Right kidney (tissue), 1 donor: ENCODE measurements around the gene RASD2.

Experiments used
- DNase-seq: peaks from one replicate; pipeline ENCODE4 v3.0.0-alpha.2; 2016

The RASD2 gene

DNA sequence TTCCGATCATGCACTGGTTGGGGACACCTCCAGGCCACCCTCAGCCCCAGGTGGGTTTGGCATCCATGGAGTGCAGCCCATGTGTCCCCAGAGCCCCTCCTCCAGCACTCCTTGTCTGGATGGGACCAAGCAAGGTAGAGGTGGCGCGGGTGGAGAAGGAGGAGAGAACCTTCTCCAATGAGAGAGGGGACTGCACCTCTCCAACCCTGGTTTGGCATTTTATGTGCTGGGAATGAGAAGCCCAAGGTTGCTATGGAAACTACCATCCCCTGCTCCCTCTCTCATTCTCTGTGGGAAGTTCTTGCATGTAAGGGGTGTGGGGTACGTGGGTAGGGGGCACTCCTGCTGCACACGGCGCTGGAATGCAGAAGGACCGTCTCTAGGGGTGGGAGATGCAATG is 21.8 kb upstream of the RASD2 start:
- no peak for DNase-seq

DNA sequence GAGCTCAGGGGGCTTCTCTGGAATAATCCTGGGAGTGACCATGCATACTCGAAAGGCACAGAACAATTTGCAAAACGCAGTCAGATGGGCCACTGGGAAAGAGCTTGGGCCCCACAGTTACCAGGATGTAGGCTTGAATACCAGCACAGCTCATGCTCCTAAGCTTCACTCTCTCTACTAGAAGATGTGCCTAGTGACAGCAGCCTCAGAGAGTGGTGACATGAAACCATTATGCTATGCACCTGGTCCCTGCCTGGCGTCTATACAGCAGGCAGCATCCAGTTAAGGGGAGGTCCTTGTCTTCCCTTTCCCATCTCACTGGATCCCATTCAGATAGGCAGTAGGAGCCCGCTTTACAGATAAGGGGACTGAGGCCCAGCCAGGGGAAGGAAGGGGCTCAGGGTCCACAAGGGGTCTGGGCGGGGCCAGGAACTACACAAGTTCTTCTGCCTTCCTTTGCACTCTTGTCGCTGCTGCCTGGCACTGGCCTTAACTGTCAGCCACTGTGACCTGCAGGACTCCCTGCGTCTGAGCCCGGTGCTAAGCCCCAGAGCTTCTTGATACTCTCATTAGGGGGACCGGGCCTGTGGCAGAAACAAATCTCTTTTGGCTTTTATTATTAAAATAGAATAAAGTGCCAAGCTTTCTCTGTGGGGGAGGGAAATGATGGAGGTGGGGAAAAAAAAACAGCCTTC is 21.2 kb upstream of the RASD2 start:
- DNase-seq, result no peak

DNA sequence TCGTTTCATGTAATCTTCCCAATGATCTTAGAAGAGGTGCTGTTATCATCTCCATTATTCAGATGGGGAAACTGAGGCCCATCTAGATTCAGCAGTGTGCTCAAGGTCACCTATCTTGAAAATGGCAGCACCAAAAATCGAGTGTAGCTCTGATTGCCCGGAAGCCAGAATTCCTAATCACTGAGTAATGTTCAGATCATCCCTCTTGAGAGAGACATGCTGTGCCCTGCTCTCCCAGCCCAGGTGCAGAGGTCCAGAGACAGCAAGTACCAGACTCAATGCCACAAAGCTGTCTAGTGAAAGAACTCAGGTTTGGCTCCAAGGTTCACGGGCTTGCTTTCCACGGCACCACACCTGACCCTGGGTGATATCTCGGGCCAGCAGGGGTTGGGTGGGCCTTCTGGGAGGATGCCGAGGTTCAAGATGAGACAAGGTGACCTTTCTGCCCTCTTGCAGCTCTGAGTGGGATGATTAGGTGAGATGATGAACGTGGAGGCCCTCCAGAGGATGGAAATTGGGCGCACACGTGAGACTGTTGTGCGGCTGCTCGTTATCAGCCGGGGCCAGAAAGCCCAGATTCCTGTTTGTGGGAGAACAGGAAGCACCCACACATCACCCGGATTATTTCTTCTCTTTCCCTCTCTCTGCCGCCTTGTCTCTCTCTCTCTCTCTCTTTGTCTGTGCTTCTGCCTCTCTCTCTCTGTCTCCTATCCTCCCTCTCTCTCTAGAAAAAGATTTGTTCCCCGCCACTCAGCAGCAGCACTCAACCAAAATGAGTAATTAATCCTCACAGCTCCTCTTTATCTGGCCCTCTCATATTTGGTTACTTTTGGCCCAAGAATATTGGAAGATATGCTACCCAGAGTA is 19.0 kb upstream of the RASD2 start:
- DNase-seq, result no peak

DNA sequence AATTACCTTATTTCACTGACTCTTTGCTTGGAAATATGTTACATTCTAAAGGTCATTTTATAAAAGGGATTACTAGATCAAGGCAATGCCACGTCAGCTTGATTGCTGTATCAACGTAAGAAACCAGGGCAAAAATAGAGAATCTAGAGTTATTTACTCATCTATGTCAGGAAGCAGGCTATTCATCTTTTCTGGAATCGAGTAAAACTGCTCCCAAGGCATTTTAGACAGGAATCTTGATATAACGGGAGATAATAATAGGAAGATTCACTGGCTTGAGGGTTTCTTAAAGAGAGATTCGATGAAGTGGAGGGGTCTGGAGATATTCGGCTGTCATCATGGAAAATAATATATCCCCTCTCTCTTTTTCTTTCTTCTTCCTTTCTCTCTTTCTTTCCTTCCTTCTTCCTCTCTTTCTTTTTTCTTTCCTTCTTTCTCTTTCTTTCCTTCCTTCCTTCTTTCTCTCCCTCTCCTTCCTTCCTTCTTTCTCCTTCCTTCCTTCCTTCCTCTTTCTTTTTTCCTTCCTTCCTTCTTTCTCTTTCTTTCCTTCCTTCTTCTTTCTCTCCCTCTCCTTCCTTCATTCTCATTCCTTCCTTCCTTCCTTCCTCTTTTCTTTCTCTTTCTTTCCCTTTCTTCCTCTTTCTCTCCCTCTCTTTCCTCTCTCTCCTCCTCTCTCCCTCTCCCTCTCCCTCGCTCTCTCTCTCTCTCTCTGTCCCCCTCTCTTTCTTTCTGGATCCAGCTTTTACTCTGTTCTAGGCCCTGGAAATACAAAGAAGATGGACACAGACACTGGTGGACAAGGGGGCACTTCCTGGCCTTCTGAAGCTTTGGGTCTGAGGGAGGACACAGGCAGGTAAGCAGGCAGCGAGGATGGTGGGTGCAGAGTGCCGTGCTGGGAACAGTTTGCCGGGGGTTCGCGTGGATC is 18.1 kb upstream of the RASD2 start:
- DNase-seq, result no peak

DNA sequence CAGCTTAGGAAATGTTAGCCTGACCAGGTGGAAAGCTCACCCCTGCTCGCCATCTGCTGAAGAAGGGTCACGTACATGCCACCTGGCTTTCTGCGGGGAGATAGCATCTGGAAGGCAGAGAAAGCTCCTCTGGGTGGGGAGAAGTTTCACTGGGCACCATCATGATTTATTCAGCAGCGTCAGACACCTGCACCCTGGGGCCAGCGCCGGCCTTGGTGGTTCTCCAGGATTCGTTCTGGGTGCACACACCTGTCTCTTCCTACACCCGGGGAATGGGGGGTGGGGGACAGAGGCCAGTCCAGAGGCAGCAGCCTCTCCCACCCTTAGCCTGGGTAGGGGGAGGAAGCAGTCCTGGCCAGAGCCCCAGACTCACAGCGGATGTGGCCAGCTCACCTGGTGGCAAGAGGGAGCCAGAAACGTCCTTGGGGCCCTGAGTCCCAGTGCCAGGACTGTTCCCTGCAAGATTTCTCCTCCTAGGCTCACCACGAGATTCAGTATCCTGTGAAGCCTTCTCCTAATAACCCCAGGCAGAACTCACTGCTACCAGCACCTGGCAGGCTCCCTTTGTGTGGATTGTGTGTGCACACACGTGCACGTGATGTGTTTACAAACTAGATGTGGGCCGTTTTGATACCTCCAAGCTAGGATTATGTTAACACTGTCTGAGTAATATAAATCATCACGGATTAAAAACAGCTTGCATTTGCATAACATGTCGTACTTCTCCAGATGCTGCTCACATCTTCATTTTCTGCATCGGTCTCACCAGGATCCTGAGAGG is 17.3 kb upstream of the RASD2 start:
- peak; percentile 11 for DNase-seq

DNA sequence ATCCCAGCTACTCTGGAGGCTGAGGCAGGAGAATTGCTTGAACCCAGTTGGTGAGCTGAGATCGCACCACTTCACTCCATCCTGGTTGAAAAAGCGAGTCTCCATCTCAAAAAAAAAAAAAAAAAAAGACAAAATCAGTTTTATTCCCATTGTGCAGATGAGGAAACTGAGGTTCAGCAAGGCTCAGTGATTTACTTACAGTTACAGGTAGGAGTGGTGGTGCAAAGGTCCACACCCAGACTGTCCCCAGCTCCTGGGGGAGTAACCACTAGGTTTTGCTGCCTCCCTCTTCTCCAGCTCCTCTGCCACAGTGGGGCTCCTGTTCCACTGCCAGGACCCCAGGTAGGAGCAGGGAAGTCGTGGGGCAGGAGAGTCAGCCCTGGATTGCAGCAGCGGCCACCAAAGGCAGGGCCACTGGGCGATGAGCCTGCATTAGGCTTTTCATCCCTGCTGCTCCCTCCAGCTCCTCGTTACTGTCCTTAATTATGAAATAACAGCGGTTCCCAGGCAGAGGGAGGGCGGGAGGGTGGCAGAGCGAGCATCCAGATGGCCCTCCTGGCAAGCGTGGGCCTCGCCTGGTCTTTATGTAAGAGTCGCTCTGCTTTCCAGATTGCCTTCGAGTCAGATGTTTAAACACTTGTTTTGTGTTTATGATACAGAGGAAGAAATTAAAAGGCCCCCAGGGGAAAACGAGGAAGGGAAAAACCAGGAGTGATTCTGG is 15.5 kb upstream of the RASD2 start:
- DNase-seq, result no peak

DNA sequence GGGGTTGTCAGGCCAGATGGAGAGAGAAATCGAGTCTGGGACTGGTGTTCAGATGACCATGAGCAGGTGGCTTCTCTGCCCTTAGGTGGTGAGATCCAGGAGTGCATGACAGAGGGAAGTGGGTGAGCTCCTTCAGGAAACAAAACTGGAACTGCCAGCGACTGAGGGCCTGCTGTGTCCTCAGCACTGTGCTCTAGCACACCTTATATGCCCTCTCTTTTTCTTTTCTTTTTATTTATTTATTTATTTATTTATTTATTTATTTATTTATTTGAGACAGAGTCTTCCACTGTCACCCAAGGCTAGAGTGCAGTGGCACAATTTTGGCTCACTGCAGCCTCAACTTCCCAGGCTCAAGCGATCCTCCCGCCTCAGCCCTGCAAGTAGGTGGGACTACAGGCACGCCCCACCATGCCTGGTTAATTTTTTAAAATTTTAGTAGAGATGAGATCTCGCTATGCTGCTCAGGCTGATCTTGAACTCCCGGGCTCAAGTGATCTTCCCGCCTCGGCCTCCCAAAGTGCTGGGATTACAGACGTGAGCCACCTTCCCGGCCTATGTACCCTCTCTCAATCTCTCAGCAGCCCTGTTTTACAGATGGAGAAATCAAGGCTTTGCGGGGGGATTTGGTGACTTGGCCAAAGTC is 14.8 kb upstream of the RASD2 start:
- DNase-seq, result no peak

DNA sequence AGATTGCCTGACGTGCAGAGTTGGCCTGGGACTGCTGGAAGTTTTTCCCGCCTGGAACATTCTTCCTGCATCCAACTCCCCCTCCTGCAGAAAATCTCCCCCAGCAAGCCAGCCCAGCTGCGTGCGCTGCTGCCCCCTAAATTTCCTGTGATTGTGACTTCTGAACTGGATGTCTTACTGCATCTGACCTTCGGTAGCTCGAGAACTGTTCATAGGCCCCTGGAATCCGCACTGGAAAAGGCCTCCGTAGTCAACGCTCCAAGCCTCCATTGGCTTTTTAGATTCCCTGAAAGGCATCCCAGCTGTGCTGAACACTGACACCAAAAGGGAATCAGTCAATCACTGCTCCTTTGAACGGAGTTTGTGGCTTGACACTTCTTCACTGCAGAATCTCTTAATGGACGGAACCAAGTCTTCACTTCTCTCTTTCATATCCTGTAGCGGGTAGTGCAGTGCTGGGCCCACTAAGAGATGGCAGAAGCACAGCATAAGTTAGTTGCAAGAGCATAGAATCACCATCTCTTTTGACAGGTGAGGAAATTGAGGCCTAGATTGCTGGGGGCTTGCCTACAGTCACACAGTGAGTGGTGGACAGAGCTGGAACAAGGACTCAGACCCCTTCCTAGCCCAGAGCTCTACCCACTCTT is 14.2 kb upstream of the RASD2 start:
- no peak for DNase-seq

DNA sequence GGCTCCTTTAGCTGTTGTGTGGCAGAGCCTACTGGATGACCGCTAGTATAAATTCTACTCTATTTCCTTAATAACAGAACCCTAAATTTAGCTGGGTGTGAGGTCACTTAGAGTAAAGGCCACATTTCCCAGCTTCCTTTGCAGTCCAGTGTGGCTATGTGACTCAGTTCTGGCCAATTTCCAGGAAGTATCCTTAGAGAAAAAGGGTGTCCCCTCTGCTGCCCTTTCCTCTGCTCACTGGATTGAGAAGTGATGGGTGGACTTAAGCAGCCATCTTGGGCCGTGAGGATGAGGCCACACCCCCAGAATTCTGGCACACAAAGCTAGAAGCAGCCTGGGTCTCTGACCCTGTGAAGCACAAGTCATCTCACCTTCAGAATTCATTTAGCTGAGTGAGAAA is 11.7 kb upstream of the RASD2 start:
- no peak for DNase-seq

DNA sequence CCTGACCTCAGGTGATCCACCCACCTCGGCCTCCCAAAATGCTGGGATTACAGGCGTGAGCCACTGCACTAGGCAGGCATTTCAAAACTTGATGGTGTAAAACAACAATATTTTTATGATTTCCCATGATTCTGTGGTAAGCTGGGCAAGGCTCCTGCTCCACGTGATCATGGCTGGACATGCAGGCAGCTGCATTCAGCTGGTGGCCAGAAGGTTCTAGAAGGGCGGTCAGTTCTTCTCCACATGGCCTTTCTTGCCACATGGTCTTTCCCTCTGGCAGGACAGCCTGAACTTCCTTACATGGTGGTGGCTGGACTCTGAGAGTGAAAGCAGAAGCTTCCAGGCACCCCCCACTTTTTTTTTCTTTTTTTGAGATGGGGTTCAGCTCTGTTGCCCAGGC is 9.9 kb upstream of the RASD2 start:
- DNase-seq, result no peak

DNA sequence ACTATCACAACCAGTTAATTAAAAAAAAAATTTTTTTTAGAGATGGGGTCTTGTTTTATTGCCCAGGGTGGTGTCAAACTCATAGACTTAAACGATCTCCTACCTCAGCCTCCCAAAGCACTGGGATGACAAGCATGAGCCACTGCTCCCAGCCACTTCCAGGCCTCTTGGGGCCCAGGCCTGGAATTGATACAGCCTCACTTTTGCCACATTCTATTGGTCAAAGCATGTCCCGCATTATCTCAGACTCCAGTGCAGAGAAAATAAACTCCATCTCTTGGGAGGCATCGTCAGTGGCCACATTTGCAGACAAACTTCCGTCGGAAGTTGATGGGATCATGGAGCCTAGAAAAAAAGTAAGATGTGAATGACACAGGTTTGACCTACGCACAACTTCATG is 9.4 kb upstream of the RASD2 start:
- no peak for DNase-seq

DNA sequence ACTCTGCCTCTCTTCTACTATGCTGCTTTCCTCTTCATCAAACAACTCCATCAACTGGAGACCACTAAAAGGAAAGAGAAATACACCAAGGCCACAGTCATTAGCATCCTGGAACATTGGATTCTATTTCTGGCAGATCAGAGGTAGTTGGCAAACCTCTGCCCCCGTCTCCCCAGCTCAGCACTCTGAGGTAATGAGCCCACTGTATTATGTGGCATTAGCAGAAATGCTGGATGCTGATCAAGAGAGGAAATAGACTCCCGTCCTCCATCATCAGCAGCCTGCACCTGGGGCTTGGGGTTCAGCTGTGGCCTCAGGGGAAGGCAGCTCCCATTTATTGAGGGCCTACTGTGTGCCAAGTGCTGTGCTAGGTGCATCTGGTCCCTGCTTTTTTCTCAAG is 9.0 kb upstream of the RASD2 start:
- DNase-seq, result no peak

DNA sequence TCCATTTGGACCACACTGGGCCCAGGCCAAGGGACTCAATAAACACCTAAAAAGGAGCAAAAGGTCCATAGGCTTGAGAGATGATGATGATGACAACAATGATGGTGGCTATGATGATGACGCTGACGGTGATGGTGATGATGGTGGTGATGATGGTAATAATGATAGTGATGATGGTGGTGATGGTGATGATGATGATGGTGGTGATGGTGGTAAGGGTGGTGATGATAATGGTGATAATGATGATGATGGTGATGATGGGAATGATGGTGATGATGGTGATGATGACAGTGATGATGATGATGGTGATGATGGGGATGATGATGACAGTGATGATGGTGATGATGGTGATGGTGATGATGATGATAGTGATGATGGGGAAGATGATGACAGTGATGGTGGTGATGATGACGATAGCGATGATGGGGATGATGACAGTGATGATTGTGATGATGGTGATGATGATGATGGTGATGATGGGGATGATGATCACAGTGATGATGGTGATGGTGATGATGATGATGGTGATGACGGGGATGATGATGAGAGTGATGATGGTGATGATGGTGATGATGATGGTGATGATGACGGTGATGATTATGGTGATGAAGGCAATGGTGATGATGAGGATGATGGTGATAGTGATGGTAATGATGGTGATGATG is 7.1 kb upstream of the RASD2 start:
- DNase-seq, result no peak

DNA sequence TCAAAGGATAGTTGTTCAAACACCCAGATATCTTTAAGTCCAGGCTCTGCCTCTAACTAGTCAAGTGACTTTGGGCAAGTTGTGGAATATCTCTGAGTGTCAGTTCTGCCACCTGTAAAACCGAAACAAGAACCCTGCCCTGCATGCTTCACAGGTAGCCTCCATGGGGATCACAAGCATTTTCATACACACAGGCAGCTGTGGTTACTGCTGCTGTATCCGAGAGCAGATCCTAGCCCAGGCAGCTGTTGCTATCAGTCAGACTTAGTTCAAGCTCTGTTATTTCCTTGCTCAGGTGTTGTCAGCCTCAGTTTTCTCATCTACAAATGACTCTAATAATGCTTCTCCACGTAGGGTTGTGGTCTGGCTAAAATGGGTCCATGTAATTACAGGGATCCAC is 6.5 kb upstream of the RASD2 start:
- no peak for DNase-seq

DNA sequence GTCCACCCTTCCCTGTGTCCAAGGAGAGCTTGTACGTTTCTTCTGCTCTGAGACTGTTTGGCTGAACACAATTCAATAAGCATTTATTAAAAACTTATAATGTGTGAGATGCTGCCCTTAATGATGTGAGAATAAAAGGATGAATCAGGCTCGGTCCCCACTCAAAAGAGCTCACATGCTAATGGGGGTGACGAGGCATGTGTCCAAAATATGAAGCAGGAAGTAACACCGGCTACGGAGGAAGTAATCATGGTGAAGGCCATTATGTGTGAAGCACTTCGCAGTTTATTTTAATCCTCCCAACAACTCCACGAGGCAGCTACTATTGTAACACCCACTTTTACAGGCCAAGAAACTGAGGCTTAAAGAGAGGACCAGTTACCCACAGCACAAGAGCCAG is 3.4 kb upstream of the RASD2 start:
- DNase-seq, result no peak

DNA sequence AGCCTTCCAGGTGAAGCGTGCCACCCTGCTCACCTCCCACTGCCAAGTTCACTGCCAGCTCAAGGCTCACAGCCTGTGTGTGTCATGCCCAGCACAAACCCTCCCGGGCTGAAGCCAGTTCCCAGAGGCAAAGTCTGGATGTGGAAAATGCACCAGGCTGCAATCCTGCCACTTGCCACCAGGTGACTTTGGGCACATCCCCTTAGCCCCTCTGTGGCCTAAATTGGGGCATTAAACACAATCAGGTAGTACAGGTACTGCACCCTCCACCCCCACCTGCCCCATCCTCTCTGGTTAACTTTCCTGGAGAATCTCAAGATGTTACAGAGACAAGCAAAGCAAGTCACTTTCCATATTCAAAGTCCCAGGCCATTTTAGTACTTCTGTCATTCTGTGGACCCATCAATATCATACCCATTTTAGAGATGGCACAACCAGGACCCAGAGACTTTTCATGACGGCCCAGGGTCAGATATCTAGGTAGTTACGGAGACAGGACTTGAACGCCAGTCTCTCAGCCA is 1.8 kb upstream of the RASD2 start:
- no peak for DNase-seq

DNA sequence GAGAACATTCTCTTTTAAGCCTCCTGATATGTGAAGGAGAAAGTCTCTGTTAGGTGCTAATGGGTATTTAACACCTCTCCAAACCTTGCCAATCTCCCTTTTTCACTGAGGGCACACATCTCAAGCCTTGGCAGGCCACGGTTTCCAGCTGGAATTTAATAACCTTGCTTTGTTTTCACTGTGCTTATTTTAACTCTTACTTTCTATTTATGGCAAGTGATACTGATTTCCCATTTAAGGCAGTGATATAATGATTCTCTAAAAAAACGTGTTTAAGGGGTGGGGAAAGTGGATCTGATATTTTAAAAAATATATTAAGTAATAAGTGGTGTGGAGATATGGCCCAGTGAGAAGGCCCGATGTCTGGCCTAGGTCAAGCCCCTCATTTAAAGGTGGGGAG is 1.1 kb upstream of the RASD2 start:
- DNase-seq, result no peak

DNA sequence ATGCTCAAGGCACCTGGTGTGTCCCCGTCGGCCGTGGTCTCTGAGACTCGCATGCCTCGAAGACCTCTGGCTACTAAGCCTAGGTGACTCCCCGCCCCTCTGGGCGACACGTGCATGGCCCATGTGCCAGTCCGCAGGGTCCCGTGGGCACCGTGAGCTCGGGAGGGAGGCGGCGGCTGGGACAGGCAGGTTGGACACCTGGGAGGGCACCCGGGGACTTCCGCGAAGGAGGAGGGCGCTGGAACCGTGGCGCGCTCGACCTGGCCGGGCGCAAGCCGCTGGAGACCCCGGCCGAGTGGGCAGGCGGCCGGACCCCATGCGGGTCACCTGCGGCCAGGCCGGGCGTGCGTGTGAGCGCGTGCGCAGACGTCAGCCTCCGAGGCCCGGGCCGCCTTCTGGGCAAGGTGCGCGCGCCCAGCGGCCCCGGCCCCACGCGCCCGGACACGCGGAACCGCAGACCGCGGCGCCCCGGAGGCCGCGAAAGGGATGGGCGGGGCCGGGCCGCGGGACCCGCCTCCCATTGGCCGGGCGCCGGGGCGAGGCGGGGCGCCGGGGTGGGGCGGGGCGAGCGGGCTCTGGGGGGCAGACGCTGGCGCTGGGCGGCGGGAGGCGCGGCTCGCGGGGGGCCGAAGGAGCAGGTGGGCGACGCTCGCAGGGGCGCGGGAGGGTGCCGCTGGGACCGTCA is 579 bp upstream of the RASD2 start:
- DNase-seq, result peak; percentile 59

DNA sequence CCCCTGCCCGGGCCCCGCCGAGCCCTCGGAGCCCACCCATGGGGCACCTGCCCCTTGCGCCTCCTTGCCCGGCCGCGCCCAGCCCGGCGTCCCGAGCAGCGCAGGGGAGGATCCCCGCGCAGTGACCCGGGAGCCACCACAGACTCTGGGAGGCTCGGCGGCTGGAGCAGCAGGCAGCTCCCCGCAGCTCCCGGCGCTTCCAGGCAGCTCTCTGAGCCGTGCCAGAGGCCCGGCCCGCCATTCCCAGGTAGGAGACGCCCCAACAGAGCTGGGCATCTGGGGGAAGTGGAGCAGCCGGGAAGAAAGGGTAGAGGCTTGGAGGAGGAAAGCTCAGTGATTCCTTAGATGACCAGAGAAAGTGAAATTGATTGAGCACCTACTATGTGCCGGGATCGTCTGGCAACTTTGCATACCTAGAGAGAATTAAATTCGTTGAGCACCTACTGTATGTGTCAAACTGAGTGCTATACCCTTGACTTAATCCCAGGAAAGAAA is 670 bp downstream of the RASD2 start:
- peak; percentile 46 for DNase-seq
